Fibroblast of the aortic adventitia (primary cell): ENCODE data around the gene GOLGA6L2. TPM values are rescaled to one million over a fixed set of nuclear protein-coding genes. Genes with fewer than 3 reads are reported as not detected.

Source experiments
- DNase-seq: peaks from one replicate; pipeline ENCODE4 v3.0.0-alpha.2; 2010; ENCODE audit warnings: low read depth
- H3K4me3 ChIP-seq: 2 replicates; pipeline ENCODE4 v1.5.1; 2011; ENCODE audit warnings: low read depth, mild to moderate bottlenecking, control low read depth, low read length, moderate library complexity
- CTCF ChIP-seq: IDR thresholded peaks from 2 replicates; pipeline ENCODE4 v1.5.1; 2011; ENCODE audit warnings: mild to moderate bottlenecking, low read length, control low read depth, inconsistent platforms; ENCODE audit not compliant: insufficient read depth
- total RNA-seq: library from RNA; depleted of rRNA; stranded (reverse); fragments of >200 nt; gene quantifications from 2 replicates; pipeline ENCODE4 v1.2.3, GENCODE V29; 2012; ENCODE audit warnings: low replicate concordance

GOLGA6L2 gene
- total RNA-seq, 1 donor: not detected

DNA sequence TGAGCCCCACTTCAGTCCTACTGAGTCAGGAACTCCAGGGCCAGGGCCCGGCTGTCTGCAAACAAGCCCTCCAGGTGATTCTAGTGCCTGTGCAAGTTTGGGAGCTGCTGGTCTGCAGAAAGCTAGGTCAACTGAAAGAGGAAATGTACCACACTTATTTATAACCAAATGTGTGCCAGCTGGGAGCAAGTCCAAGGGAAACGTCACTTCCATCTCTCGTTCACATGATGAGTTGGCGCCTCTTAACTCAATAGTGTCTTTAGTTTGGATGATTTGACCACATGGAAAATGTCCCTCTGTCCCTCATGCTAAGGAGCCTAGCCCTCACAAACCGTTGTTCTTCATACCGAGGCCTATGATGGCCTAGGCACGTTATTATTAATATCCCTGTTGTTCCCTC, 49.3 kb downstream of the GOLGA6L2 start:
- no peak overlapping the region for H3K4me3 ChIP-seq
- no peak for DNase-seq
- no peak for TF ChIP-seq CTCF

- DNase-seq: no peak
- no peak for TF ChIP-seq CTCF
- H3K4me3 ChIP-seq: no peak overlapping the region
Observed at GRCh38 chr15:23395832-23396231, 51.2 kb downstream of the GOLGA6L2 start.

DNA sequence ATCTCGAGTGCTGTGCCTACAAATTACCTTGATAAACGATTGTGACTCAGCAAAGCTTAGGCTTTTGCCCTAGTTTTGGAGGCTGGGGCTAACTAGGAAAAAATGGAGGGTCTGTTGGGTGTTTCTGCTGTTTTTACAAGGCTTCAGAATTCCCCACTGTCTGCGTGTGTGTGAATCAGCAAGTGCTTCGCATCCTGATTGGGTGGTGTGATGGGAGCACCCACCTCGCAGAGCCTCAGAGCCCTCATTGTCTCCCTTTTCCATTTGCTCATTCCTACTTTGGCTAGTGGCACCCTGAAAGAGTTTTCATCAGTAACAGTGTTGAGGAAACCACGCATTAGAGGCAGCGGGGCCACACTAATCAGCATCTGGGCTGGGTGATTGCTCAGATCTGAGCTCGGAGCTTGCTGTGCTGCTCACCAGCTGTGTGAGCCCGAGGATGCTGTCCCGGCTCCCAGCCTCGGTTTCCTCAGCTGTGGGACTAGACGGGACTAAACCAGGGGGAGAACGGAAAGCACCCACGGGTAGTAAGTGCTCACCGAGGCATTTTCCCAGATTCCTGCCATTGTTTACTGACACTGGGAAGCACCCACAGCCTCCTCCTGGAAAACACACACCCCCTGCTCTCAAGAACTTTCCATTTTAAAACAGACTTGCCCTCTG, 51.9 kb downstream of the GOLGA6L2 start:
- TF ChIP-seq CTCF: no peak
- no peak overlapping the region for H3K4me3 ChIP-seq
- no peak for DNase-seq

Other genes with a start within 250 kb of the GOLGA6L2 start
- not detected in 2 replicates for gene GOLGA6L26, start 113.0 kb downstream of the GOLGA6L2 start, total RNA-seq
- gene GOLGA8S, start 92.5 kb downstream of the GOLGA6L2 start, total RNA-seq: under 0.01 TPM in 1 of 2 replicates, not detected in the other
- gene MKRN3, start 118.4 kb upstream of the GOLGA6L2 start, total RNA-seq: 0.45 and 0.65 TPM in 2 replicates
- under 0.01 and 0.08 TPM in 2 replicates for gene MAGEL2, start 200.6 kb upstream of the GOLGA6L2 start, total RNA-seq
- gene NDN, start 240.1 kb upstream of the GOLGA6L2 start, total RNA-seq: 28.4 and 89.0 TPM in 2 replicates